ENCODE results near the gene KIF13A. TPM values are rescaled to one million over a fixed set of nuclear protein-coding genes. Genes with fewer than 3 reads are reported as not detected.

KIF13A gene
- total RNA-seq, 4 donors from 2014 or later, result 39.6 to 51.6 (median 43.2) TPM

DNA sequence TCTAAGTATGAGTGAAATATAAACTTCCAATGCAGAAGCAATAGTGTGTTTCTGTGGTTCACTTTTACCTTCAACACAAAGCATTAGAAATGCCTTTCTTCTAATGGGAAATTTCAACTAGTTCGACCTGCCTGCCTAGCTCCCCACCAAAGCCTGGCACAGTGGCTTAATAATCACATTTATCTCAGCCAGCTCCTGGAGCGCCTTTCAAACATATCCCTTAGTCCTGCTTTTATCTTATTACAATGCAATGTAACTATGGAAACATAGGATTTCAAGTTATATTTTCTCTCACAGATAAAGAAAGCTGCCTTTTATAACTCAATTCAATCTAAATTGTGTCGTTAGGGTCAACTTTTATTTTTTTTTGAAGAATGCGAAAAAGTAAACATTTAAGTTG lies 53.7 kb downstream of the KIF13A start:
- peaks cover 0 to 15% (median 0%) of the 10 kb centered on the region in 4 donors for H3K4me1 ChIP-seq
- H3K9me3 ChIP-seq, result no peaks in the 10 kb centered on the region
- H3K27me3 ChIP-seq, result no peaks in the 10 kb centered on the region
- no peaks in the 10 kb centered on the region for H3K36me3 ChIP-seq
- no peak overlapping the region for H3K27ac ChIP-seq
- TF ChIP-seq POLR2A (IDR thresholded peaks at IDR 0.05), result no peak
- TF ChIP-seq, protein P1, sequence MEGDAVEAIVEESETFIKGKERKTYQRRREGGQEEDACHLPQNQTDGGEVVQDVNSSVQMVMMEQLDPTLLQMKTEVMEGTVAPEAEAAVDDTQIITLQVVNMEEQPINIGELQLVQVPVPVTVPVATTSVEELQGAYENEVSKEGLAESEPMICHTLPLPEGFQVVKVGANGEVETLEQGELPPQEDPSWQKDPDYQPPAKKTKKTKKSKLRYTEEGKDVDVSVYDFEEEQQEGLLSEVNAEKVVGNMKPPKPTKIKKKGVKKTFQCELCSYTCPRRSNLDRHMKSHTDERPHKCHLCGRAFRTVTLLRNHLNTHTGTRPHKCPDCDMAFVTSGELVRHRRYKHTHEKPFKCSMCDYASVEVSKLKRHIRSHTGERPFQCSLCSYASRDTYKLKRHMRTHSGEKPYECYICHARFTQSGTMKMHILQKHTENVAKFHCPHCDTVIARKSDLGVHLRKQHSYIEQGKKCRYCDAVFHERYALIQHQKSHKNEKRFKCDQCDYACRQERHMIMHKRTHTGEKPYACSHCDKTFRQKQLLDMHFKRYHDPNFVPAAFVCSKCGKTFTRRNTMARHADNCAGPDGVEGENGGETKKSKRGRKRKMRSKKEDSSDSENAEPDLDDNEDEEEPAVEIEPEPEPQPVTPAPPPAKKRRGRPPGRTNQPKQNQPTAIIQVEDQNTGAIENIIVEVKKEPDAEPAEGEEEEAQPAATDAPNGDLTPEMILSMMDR (IDR thresholded peaks at IDR 0.05), result no peak
- H3K4me3 ChIP-seq, result no peak overlapping the region
- DNase-seq, result no peak

DNA sequence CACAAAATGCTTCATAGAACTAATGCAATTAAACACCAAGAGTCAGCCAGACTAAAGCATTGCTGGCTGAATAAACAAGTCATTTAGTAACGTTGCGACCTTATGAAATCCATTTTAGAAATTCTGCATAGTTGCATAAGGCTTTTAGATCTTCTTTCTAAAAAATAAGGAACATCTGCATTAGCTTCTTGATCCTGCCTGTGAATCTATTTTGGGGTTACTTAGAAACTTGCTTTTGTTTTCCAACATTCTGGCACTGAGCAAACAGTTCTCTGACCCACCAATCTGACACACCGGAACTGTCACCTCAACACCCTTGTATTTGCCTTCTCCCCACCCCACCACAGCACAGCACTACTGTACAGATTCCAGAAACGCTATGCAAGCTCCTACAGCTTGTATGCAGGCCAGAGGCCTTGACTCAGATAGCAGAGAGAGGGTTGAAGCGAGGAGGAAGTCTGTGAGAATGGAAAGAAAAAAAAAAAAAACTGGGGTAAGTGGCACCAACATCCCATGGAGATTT lies 55.0 kb downstream of the KIF13A start:
- DNase-seq, result no peak

DNA sequence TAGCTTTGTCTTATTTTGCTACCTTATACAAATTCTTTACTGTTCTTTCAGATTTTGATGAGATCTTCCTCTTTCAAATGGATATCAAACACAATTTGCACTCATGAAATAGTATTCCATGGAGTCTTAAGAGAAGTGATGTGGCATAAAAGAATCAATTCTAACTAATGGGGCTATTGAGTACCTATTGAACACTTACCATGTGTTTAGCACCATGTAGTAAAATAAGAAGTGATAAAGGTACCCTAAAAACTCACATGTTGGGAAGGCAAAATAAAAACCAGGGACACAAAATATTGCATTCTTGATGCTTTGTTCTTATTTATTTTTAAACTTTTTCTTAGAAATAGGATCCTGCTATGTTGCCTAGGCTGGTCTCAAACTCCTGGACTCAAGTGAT lies 56.2 kb downstream of the KIF13A start:
- Histone ChIP-seq H3K9me3 (no peaks in the 10 kb centered on the region), H3K36me3 (no peaks in the 10 kb centered on the region), H3K4me3 (no peak overlapping the region), H3K27ac (peak overlapping the region in 1 of 4 donors; percentile 39), H3K27me3 (no peaks in the 10 kb centered on the region), H3K4me1 (peaks cover 0 to 15% (median 0%) of the 10 kb centered on the region in 4 donors)
- no peak for DNase-seq
- TF ChIP-seq POLR2A (IDR thresholded peaks at IDR 0.05), result no peak
- TF ChIP-seq, protein P1 (IDR thresholded peaks at IDR 0.05), result no peak

More for the DNA sequence above, 55.0 kb downstream of the KIF13A start:
- Histone ChIP-seq H3K9me3 (no peaks in the 10 kb centered on the region), H3K27me3 (no peaks in the 10 kb centered on the region), H3K4me1 (peaks cover 0 to 15% (median 0%) of the 10 kb centered on the region in 4 donors), H3K27ac (peak overlapping the region in 2 of 4 donors; percentile 27 to 39), H3K36me3 (no peaks in the 10 kb centered on the region), H3K4me3 (no peak overlapping the region)
- no peak for TF ChIP-seq POLR2A (IDR thresholded peaks at IDR 0.05)
- TF ChIP-seq, protein P1 (IDR thresholded peaks at IDR 0.05), result no peak

DNA sequence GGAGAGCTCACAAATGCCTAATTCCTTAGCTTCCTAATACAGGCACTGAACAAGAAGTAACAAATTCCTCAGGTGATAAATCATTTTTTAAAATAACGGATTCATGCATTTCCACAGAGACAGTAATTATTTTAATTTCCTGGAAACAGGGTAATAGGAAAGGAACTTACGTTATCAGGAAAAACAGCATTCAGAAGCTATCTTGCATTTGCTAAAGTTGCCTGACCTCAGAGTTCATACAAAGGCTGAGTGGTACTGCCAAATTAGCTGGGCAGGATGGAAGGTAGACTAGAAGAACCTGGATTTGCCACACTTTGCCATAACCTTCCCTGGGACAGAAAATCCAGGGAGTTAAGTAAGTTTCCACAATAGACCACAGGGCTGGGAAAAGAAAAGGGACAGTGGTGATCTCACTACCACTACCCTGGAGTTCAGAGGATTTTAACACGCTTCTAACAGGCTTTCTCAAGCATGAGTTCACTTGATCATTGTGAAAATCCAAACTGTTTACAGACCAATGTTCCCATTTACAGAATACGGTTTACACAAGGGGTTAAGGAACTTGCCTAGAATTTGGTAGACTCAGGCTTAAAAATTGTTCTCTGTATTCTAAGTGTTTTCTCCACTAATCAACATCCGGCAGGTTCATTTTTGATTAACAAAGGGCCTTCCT lies 57.0 kb downstream of the KIF13A start:
- H3K36me3 ChIP-seq, result no peaks in the 10 kb centered on the region
- H3K4me1 ChIP-seq, result peaks cover 0 to 15% (median 0%) of the 10 kb centered on the region in 4 donors
- peak overlapping the region in 2 of 4 donors; percentile 35 to 50 for H3K27ac ChIP-seq
- H3K27me3 ChIP-seq, result no peaks in the 10 kb centered on the region
- no peak for DNase-seq
- no peak overlapping the region for H3K4me3 ChIP-seq
- no peak for TF ChIP-seq POLR2A (IDR thresholded peaks at IDR 0.05)
- TF ChIP-seq, protein P1 (IDR thresholded peaks at IDR 0.05), result no peak
- H3K9me3 ChIP-seq, result no peaks in the 10 kb centered on the region

DNA sequence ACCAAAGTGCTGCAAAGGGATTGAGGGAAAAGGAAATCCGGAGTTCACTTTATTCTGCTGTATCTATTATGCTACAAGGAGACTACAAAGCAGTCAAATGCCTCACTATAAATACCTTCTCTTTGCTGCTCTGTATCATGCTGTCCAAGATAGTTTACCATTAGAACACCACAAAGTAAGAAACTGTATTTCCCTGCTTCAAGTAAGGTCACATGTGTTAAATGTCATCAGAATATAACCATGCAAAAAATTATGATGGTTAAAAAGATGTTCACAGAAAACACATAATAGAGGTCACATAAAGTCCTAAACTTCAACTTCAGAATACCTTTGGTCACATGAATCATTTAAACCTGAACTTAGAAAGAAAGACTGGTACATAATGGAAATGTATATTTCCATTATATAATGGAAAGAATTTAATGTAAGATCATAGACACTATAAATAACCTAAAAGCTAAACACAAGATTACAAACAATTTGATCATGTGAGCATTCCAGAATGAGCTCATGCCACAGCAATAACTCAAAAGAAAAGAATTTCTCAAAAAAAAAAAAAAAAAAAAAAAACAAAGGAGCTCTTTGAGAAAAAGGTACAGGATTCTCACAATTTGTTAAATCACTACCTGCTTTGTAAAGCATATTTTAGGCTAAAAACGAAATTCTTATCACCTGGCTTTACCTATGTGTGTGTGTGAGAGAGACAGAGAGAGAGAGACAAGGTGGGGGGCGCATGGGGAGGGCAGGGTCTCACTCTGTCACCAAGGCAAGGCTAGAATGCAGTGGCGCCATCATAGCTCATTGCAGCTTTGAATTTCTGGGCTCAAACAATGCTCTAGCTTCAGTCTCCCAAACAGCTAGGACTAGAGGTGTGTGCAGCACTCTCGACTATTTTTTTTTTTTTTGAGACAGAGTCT lies 58.7 kb downstream of the KIF13A start:
- no peaks in the 10 kb centered on the region for H3K9me3 ChIP-seq
- no peaks in the 10 kb centered on the region for H3K27me3 ChIP-seq
- no peak for DNase-seq
- no peak overlapping the region for H3K4me3 ChIP-seq
- H3K36me3 ChIP-seq, result no peaks in the 10 kb centered on the region
- TF ChIP-seq POLR2A (IDR thresholded peaks at IDR 0.05), result no peak
- TF ChIP-seq, protein P1 (IDR thresholded peaks at IDR 0.05), result no peak
- peaks cover 0 to 15% (median 0%) of the 10 kb centered on the region in 4 donors for H3K4me1 ChIP-seq
- H3K27ac ChIP-seq, result peak overlapping the region in 1 of 4 donors; percentile 35

Data from Peyer's patch (tissue), 4 donors.